NCI-H2107 treated with DMSO at 0.1 percent for 48 hours (cell line): Measurements from ENCODE around the gene INSIG1.

ENCODE experiments used
- DNase-seq: peaks from one replicate; lab custom pipeline; 2025; ENCODE audit not compliant: unreplicated experiment; lab: John Stamatoyannopoulos, UW

The INSIG1 gene

DNA sequence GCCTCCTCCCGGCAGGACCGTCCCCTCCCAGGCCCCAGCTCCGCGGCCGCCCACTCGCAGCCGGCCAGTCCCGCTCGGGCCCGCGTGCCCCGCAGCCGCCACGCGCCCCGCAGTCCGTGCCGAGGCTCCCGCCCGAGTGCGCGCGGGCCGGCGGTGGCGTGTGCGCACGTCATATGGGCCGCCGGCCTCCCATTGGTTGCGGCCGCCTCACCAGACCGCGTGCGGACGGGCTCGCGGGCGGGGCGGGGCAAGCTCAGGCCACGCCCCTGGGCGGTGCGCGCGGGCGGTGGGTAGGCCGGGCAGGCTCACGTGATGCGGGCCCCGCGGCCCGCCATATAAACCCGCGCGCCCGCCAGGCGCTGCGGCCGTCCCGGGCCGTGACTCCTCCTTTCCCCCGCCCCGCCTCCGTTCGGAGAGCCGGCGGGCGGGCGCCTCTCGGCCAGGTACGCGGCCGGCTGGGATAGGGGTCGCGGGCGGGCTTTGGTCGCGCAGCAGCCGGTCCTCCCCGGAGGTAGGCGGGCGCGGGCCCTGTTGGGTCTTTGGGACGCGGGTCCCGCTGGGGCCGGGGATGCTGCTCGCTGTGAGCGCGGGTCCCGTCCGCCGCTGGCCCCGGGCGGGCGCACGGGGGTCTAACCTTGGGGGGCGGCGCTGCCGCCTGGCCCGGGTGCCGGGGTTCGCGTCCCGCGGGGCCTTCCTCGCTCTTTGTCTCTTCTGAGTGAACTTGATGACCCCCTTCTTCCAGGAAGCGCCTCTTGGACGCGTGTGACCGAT, at the start of gene INSIG1:
TSS of gene INSIG1 (plus strand) at position 362 of the 771 bp plus-strand sequence. CDS start at position 770, 408 bp downstream.
- DNase-seq, result peak; percentile 63

DNA sequence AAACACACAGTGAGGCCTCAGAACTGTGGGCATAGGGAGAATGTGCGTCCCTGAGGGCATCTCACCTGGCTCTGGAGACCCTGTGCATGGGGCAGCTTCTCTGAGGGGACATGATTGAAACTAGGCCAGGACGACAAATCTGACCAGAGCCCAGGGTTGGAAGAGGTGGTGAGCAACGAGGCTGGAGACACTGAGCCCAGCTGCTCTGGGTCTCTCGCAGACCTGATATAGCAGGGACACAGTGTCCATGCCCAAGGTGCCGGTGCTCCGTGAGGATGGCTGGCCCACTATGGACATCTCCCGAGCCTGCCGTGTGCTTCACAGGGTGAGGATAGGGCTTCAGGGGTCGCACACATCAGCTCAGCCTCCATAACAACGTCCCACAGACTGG, 49.3 kb upstream of the INSIG1 start:
- DNase-seq, result no peak

DNA sequence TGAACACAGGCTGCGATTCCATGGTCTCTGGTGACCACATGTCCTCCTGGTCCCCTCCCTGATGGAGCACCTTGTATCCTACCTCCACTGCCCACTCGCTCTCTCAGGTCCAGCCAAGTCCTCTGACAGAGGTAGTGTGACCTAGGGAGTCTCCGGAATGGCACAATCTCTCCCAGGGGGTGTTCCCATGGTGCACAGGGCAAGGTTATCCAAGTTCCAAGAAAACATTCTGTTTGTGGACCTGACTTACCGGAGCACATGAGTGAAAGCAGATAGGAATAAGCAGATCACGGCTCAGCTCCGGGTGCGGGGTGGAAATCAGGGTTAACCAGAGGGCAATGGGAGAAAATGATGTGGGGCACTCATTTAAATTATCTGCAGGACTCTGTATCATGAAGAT, 45.8 kb upstream of the INSIG1 start:
- DNase-seq, result no peak

DNA sequence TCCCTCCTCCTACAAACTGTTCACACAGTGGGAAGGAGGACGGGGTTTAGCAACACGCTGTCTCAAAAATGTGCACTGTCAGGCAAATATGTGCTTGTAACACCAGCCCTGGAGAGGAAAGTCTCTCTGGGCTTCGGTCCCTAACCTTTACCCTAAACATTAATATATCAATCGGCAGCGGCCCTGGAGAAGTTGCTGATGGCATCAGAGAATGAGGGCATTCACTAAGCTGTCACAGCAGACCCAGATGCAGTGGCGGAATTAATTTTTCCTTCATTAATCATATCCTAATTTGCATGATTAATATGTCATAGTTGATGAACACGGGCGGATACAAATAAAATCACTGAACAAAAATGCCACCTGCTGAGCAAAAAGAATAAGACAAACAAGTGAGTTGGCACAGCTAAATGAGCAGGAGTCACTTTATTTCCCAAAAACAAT, 45.2 kb upstream of the INSIG1 start:
- no peak for DNase-seq

DNA sequence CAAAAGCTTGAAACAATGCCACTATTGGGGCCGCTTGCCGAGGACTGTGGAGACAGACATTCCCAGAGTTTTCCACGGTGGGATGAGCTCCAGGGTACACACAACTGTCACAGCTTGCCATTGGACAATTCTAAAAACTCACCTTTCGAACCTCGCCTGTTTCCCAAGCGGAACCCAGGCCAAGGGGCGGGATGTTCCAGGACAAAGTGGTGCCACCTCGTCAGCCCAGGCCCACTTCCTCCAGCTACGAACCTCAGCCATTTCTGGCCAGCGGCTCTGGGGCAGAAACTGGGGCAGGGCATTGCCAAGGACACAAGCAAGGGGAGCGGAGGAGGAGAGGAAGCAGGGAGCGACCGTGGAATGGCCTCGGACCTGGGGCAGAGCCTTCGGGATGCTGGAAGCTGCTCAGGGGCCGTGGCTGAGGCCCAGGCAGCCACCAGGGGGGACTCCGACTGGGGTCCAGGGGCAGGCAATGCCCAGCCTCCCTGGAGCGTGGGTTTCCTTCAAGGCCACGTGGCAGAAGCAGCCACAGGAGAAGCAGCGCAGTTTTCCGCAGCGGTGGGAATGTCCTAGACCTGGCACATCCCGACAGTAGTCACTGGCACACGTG, 44.7 kb upstream of the INSIG1 start:
- DNase-seq, result no peak

DNA sequence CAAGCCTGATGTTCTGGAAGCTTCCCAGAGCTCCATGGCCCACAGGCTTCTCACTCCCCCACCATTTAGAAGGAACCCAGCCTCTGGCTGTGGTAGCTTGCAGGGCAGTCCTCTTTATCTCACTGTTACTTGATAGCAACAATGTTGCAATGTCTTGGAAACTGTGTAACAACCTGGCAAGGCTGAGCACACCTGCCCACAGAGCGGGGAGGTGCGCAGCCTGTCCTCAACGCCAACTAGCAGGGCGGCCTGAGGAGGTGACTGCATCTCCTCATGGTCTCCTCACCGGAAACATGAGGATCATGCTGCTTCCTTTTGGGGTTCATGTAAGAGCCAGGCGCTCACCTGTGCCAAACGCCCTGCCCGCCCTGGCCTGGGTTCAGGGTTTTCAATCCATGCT, 43.7 kb upstream of the INSIG1 start:
- DNase-seq, result no peak

DNA sequence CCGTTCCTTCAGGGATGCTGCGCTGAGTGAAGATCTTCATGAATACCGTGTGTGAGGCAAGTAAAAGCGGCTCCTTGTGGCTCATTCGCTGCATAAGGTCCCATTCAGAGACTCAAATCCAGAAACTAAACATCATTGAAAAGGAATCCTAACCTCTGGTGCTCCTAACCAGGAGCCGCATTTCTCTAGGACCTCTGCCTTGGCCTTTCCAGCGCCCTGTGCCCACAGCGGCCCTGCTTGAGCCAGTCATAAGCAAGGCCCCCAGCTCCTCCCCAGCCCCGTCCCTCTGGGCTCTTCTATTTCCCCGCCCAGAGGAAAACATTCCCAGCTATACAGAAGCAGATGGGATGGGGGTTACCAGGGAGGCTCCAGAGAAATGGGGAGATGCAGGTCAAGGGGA, 42.6 kb upstream of the INSIG1 start:
- no peak for DNase-seq

DNA sequence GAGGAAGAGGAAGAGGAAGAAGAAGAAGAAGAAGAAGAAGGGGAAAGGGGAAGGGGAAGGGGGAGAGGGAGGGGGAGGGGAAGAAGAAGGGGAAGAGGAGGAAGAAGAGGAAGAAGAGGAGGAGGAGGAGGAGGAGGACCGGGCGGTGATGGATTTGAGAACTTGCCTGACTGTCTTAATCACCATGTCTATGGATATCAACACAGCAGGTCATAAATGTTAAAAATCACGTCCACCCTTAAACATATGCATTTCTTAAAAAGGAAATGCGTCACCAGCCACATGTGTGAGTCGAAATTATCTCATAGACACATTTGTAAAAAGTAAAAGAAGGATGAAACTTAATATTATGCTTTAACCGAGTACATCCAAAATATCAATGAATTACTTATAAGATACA, 42.1 kb upstream of the INSIG1 start:
- no peak for DNase-seq

DNA sequence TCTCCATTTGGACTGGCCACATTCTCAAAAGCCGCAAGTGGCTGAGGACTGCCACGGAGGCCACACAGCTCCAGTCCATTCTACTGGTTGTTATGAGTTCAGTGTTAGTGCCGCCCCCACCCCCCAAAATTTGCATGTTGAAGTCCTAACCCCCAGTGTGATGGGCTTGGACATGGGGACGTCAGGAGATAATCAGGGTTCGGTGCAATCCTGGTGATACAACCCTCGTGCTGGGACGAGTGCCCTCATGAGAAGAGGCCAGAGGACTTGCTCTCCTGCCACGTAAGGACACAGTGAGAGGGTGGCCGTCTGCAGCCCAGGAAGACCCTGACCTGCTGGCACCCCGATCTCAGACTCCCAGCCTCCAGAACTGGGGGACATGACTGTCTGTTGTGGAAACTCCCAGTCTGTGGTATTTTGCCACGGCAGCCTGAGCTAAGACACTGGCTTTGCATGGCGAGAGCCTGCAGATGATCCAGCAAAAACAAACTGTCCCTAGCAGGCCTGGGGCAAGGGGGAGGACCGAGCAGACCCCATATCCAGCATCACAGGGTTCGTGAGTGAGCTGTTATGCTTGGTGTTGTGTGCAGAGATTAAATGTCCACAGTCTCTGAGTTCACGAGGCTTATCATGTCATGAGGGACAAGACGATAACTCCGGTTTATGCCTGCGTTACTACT, 41.5 kb upstream of the INSIG1 start:
- no peak for DNase-seq

DNA sequence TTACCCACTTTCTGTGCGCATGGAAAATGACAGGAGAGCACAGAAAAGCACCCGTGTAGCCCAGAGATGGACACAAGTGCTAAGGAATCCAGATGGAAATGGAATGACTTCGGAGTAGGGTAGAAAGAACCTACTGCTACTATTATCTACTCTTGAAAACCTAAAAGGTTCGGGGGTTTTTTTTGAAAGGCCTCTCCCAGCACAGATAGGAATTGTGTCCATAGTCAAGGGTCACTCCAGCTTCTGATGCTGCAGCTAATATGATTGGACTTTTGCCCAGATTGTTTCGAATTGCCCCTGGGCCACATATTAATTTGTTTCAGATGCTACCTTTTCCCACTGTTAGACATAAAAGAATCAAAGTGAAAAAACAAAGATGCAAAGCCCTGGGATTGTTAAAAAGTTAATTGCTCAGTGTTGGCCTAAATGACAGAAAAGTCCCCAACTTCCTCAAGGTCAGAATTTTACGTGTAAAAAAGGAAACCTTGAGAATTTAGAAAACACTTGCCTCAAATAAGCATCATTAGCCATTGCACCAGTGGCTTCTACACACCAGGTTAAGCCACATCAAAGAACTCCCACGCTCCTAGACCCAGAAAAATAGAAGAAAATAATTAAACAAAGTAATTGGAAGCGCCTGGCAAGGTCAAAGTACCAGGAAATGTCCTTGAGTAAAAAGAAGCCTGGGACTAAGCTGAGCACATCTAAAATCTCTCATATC, 40.8 kb upstream of the INSIG1 start:
- no peak for DNase-seq

DNA sequence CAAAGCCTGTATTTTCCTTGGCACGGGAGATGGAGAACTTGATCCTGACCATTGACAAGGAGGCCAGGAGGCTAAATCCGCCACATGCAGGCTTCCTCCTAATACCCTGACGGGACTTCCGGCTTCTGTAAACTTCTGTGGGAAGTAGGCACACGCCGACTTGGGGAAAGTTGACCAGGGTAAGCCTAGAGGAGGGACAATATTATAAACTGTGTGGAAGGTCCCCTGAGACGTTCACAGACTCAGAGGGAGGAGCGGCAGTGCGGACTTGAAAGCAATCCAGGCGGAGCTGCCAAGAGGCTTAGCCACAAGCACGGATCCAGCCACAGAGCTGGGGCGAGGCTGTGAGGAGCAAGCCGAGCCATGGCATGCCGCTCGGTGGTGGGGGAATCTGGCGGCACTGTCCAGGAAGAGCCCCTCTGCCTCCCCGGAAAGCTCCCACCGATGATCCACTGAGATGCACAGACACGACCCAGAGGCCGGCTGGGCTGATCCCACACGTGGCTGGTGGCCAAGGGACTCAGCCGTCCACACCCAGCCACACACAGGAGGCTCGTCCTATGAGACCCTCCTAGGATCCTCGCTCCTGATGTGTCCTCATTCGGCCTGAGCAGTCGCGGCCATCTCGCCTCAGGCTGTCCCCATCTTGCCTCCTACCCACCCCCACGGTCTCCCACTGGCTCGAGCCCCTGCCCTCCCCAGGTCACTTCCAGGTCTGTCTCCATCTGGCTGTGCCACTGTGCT, 40.0 kb upstream of the INSIG1 start:
- no peak for DNase-seq

DNA sequence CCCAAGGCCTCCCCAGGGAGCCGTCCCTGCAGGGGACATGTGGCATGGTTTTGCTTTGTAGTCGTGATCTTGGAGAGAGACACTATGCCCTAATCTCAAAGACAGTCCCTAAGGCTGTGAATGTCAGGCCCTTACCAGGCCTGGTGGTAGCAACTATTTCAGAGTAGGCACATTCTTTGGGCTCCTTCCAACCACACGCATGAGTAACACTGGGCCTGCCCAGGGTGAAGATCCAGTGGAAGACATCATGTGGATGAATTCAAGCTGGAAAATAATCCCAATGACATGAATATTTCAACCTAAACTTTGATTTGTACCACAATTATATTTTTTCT, 39.5 kb upstream of the INSIG1 start:
- DNase-seq, result no peak

DNA sequence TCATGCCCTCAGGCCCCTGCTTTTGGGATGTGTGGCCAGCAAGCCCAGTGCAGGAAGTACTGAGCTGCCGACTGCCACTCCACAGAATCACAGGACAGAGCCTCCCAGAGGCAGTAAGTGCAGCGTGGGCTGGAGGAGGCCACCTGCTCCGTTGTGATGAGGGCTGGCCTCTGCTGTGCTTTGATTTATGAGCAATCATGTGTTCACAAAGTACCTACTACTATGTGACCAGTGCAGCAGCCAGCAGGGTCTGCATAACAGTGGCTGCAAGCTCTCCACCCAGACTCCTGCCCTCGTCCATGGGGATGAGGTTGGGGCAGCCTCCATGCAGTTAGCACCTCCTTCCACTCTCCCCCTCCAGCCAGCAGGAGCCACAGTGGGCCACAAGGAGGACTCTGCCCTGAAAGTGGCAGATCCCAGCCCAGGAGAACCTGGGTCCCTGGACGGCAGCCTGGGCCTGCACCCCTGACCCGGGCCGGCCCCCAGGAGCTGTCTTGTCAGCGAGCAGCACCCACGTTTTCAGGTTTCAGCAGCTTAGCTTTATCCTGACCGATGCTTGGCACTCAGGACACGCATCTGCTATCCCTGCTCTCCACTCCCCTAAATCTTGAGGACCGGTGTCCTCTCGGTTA, 37.7 kb upstream of the INSIG1 start:
- no peak for DNase-seq

DNA sequence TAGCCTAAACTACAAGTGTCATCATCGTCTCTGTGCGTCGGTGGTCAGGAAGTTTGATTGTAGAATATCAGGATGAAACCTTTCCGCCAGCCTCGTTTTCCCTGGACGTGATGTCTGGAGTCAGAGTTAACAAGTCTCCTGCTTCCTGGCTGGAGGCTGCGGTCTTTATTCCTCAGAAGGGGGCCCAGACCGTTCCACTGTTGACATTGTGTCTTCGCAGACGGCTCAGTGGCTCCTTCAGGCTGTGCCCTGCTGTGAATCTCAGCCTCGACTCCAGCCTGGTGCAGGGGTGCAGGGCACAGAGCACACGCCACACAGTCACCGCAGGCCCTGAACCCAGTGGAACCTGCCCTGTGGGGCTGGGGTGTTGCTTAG, 37.2 kb upstream of the INSIG1 start:
- DNase-seq, result no peak

DNA sequence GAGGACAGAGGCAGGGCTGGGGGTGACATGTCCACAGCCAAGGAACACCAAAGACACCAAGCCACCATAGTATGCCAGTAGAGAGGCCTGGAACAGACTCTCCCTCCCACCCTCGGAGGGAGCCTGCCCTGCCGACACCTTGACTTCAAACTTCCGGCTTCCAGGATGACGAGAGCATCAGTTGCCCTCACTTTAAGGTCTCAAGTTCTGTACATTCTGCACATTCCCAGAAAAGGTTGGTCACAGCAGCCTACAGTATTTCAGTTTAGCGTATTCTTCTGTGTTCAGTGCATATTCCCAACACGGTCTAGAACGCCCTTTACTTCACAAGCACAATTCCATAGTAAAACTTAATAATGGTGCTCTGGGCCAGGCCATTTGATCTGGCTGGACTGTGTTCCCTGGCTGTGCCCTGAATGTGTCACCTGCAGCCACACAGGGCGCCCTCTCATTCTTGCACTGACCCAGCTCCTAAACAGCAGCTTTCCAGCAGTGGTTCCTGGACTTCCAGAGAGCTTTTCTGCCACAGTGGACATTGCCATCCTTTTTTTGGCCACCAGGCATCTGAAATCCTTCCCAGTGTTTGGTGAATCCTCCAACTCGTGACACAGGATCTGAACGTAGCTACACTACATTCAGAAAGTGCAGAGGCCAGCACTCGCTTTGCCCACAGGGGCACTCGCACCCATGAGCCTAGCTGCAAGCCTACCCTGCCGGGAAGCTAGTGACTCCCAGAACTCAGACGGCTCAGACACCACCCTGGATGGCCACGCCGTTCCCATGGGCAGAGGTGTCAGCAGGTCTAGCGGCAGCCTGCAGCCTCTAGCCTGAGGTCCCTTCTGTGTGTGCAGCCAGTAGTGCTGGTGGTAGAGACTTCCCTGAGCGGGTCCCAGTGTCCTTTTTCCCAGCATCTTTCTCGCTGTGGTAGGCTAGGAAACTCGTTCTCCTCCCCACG, 36.4 kb upstream of the INSIG1 start:
- DNase-seq, result no peak

DNA sequence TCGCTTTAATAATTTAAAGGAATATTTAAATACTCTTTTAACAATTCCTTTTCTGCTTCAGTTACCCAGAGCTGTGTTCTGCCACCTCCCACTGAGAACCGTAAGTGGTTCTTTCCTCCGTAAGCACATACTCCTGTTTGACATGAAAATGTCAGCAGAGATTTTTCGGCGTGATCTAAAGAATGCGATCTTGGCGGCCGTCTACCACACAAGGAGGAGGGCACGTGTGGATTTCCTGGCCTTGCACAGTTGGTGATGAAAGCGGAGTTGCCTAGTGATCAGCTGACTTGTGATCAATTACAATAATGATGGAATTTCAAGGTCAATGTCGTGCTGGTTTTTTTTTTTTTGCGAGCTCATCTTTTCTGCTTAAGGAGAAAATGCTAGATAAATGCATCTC, 35.6 kb upstream of the INSIG1 start:
- DNase-seq, result no peak

DNA sequence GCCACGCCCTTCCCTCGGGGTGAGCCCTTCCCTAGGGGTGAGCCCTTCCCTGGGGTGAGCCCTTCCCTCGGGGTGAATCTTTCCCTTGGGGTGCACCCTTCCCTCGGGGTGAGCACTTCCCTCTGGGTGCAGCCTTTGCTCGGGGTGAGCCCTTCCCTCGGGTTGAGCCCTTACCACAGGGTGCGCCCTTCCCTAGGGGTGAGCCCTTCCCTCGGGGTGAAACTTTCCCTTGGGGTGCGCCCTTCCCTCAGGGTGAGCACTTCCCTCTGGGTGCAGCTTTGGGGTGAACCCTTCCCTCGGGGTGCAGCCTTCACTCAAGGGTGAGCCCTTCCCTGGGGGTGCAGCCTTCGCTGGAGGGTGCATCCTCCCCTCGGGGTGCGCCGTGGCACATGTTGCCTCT, 34.6 kb upstream of the INSIG1 start:
- no peak for DNase-seq

DNA sequence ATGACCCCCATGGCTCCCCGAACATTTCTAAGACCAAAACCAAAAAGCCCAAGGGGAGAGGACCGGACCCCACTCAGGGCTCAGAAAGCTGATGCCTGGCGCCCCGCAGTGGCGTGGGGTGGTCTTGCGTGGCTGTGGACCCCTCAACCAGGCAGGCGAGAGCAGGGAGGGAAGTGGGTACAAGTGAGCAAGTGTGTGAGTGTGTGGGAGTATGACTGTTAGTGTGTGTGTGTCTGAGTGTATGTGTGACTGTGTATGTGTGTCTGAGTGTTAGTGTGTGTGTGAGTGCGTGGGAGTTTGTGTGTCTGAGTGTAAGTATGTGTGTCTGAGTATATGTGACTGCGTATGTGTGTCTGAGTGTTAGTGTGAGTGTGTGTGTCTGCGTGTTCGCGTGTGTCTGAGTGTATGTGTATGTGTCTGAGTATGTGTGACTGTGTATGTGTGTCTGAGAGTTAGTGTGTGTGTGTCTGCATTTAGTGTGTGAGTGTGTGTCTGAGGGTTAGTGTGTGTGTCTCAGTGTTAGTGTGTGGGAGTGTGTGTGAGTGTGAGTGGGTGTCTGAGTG, 34.0 kb upstream of the INSIG1 start:
- DNase-seq, result no peak

DNA sequence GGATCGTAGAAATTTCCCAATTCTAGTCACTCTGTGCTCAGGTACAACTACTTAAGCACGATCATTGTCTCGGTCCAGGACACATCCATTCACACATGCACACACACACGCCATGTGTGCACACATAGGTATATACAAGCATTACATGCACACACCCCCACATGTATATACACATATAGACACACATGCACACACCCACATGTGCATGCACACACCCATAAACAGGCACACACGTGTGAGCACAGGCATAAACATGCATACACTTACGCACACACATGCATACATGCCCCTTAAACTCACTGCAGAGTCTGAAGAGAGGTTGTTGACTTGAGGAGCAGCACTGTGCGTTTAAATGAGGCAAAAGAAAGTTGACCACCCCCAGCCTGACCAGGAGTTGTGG, 32.5 kb upstream of the INSIG1 start:
- DNase-seq, result no peak
